AG04450 (cell line): ENCODE data around the gene TMEM81. TPM values are rescaled to one million over a fixed set of nuclear protein-coding genes. Genes with fewer than 3 reads are reported as not detected.

ENCODE experiments used
- CTCF ChIA-PET: fragments of 300-600, 350-600 bp; formaldehyde crosslinking; extraction: SDS; loops from one replicate; lab custom pipeline; 2022; ENCODE audit warnings: antibody characterized with exemption, inconsistent platforms; lab: Charles Lee
- POLR2A ChIA-PET: fragments of 350-600 bp; formaldehyde crosslinking; extraction: SDS; loops from one replicate; lab custom pipeline; 2021; ENCODE audit warnings: antibody characterized with exemption, inconsistent platforms; lab: Yijun Ruan, JAX
- DNase-seq: peaks from one replicate; pipeline ENCODE4 v3.0.0-alpha.2; 2011; ENCODE audit warnings: low read depth, low spot score
- H3K27ac ChIP-seq: one replicate; pipeline ENCODE4 v1.5.1; 2012; ENCODE audit warnings: low read depth, low read length, control low read depth
- H3K27me3 ChIP-seq: one replicate; pipeline ENCODE4 v1.6.0; 2012; ENCODE audit warnings: low read length; ENCODE audit not compliant: control insufficient read depth, insufficient read depth
- H3K4me3 ChIP-seq: 2 replicates; pipeline ENCODE4 v1.5.1; 2011; ENCODE audit warnings: mild to moderate bottlenecking, low read depth, low read length, control low read depth
- H3K9me3 ChIP-seq: 2 replicates; pipeline ENCODE4 v1.5.1; 2012; ENCODE audit warnings: low read length; ENCODE audit not compliant: control insufficient read depth, insufficient read depth
- CTCF ChIP-seq: IDR thresholded peaks from 2 replicates; pipeline ENCODE4 v1.5.1; 2011; ENCODE audit warnings: low read depth, low read length, control low read depth, inconsistent platforms
- polyA plus RNA-seq: library from polyadenylated mRNA; depleted of rRNA; stranded (reverse); fragments of >200 nt; gene quantifications from 2 replicates; pipeline ENCODE4 v1.2.3, GENCODE V29; 2011

TMEM81 gene
- polyA plus RNA-seq, 1 experiment, result 2.7 TPM

- ChIA-PET CTCF (interaction anchor here (3.0 to 4.9 kb wide), 2 partner anchors 17 to 131 kb away, joined by 36 to 39 read pairs; no protein-coding TSS in a partner anchor), POLR2A (interaction anchor here (0.6 kb wide), 1 partner anchor 41 kb away, joined by 8 read pairs; the partner anchor contains the start of gene TMEM81)
- no peak overlapping the region for H3K27ac ChIP-seq
- H3K4me3 ChIP-seq, result no peak overlapping the region
- TF ChIP-seq CTCF, result no peak
- DNase-seq, result no peak
- no peaks in the 10 kb centered on the region for H3K27me3 ChIP-seq
- no peaks in the 10 kb centered on the region; the same call in 1 of the 2 replicates for H3K9me3 ChIP-seq
These were observed 40.5 kb upstream of the TMEM81 start for GRCh38 chr1:205124726-205125125.

DNA sequence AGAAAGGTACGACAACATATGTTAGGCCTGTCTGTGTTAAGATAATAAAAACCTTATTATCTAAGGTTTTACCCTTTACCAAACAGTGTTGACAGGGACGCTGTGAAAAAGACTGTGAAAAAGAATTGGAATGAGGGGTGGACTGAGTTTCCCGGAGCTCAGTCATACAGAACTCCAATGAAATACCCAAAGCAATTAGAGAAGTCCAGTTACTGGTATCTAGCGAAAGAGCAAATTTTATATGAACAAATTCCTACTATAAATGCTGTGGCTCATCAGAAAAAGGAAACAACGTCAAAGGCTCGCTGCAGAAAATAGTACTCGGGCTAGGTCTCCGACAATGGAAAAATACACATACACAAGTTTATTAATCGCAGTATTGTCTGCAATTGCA lies 38.2 kb upstream of the TMEM81 start:
- POLR2A ChIA-PET, result interaction anchor here (1.7 kb wide), 1 partner anchor 134 kb away, joined by 11 read pairs; no protein-coding TSS in a partner anchor
- no peak for DNase-seq
- TF ChIP-seq CTCF, result no peak

GRCh38 chr1:205121660-205122488 lies 37.6 kb upstream of the TMEM81 start, which contains the start of gene RBBP5:
RBBP5 (minus strand) TSS chr1:205121978; CDS start chr1:205121873, 105 bp downstream.
- Histone ChIP-seq H3K27ac (peak within 1 kb of the TSS; percentile 78), H3K27me3 (no peaks in the 10 kb centered on the region), H3K9me3 (no peaks in the 10 kb centered on the region; the same call in 1 of the 2 replicates), H3K4me3 (peak within 1 kb of the TSS; percentile 100)
- ChIA-PET POLR2A (interaction anchor here (0.6 to 1.7 kb wide), 6 partner anchors 20 to 386 kb away, joined by 3 to 11 read pairs (median 6); no protein-coding TSS in a partner anchor), CTCF (interaction anchor here (0.6 to 4.9 kb wide), 12 partner anchors 10 to 213 kb away, joined by 3 to 39 read pairs (median 5); no protein-coding TSS in a partner anchor)
- peak; percentile 90 for TF ChIP-seq CTCF
- peak; percentile 98 for DNase-seq

More for the DNA sequence above, 38.2 kb upstream of the TMEM81 start:
- Histone ChIP-seq H3K9me3 (no peaks in the 10 kb centered on the region; the same call in 1 of the 2 replicates), H3K27ac (peak overlapping the region; percentile 78), H3K4me3 (peak overlapping the region; percentile 100), H3K27me3 (no peaks in the 10 kb centered on the region)
- CTCF ChIA-PET, result interaction anchor here (0.6 to 4.9 kb wide), 14 partner anchors 10 to 213 kb away, joined by 3 to 39 read pairs (median 4); no protein-coding TSS in a partner anchor

- TF ChIP-seq CTCF, result no peak
- CTCF ChIA-PET, result interaction anchor here (1.8 kb wide), 1 partner anchor 22 kb away, joined by 5 read pairs; no protein-coding TSS in a partner anchor
- Histone ChIP-seq H3K4me3 (no peak overlapping the region), H3K27me3 (no peaks in the 10 kb centered on the region), H3K9me3 (no peaks in the 10 kb centered on the region; the same call in 1 of the 2 replicates), H3K27ac (no peak overlapping the region)
- DNase-seq, result no peak
- POLR2A ChIA-PET, result no interaction called here
These were observed 34.5 kb upstream of the TMEM81 start for GRCh38 chr1:205118752-205119151.

- POLR2A ChIA-PET, result no interaction called here
- Histone ChIP-seq H3K27ac (no peak overlapping the region), H3K27me3 (no peaks in the 10 kb centered on the region), H3K9me3 (no peaks in the 10 kb centered on the region), H3K4me3 (no peak overlapping the region)
- TF ChIP-seq CTCF, result no peak
- DNase-seq, result no peak
- CTCF ChIA-PET, result no interaction called here
These were observed 27.1 kb upstream of the TMEM81 start for GRCh38 chr1:205111354-205111753.
